Activated CD8-positive, alpha-beta memory T cell treated with anti-CD3 and anti-CD28 coated beads, Interleukin-2, amount 50 U/mL, for 48 hours (primary cell): Measurements from ENCODE around the gene SEMA4A.
A peak's percentile ranks its signal among the peaks of the same experiment; 100 is the strongest.

Experiments
- DNase-seq: peaks from one replicate; pipeline ENCODE4 v3.0.0-alpha.2; 2020

SEMA4A gene

GRCh38 chr1:156136970-156137483, 16.4 kb upstream of the SEMA4A start:
- DNase-seq = no peak

DNA sequence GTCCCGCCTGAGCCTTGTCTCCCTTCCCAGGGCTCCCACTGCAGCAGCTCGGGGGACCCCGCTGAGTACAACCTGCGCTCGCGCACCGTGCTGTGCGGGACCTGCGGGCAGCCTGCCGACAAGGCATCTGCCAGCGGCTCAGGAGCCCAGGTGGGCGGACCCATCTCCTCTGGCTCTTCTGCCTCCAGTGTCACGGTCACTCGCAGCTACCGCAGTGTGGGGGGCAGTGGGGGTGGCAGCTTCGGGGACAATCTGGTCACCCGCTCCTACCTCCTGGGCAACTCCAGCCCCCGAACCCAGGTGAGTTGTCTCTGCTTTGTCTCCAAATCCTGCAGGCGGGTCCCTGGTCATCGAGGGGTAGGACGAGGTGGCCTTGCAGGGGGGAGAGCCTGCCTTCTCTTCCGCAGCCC, 14.9 kb upstream of the SEMA4A start:
- no peak for DNase-seq

DNA sequence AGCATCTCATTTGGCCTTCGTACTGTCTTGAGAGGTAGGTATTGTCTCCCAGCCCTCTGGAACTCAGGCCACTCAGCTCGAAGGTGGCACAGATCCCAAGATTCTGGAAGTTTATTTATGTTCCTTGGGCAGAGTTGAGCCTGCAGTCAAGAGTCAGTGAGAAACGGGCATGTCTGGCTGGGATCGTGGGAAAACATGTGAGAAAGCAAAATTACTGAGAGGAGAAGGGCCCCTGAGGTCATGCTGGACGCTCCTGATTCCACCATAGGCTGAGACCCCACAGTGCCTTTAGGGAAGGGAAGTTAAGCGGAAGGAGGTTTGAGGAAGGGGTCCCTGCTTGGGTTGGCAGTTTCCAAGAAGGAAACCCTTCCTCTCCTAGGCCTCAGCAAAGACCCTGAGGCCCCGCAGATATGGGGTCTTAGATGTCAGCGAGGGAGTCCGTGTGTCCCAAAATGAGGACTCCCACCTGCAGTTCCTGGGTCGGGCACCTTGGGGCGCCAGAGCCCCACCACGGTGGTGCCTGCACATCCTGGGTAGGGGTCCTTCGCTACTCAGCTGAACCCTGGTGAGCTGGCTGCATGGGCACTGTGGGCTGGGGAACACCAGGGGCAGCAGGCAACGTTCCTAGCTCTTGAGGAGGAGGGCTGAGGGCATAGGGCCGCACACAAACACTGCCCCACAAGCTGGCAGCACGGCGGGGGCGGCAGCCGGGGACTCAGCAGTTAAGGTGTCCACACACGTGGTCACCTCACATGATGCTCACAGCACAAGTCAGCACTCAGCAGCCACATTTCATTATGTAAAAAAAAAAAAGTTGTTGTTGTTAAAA, 12.3 kb upstream of the SEMA4A start:
- peak; percentile 79 for DNase-seq

- DNase-seq = no peak
Observed at GRCh38 chr1:156143765-156144489, 9.5 kb upstream of the SEMA4A start.

- DNase-seq = no peak
Observed at GRCh38 chr1:156144742-156145141, 8.6 kb upstream of the SEMA4A start.

DNA sequence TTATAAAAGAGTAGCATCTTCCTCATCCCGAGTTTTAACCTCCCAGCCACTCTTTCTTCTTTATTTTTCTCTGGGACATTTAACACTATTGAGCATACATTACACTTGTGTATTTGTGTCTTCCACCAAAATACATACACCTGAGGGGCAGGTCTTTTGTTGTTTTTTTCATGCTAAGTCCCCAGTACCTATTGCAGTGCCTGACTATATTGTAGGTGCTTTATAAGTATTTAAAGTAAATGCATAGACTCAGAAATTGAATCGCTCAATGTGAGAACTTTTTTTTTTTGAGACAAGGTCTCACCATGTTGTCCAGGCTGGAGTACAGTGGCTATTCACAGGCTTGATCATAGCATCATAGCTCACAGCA, 7.8 kb upstream of the SEMA4A start:
- no peak for DNase-seq

GRCh38 chr1:156146020-156146768, 7.2 kb upstream of the SEMA4A start:
- no peak for DNase-seq

DNA sequence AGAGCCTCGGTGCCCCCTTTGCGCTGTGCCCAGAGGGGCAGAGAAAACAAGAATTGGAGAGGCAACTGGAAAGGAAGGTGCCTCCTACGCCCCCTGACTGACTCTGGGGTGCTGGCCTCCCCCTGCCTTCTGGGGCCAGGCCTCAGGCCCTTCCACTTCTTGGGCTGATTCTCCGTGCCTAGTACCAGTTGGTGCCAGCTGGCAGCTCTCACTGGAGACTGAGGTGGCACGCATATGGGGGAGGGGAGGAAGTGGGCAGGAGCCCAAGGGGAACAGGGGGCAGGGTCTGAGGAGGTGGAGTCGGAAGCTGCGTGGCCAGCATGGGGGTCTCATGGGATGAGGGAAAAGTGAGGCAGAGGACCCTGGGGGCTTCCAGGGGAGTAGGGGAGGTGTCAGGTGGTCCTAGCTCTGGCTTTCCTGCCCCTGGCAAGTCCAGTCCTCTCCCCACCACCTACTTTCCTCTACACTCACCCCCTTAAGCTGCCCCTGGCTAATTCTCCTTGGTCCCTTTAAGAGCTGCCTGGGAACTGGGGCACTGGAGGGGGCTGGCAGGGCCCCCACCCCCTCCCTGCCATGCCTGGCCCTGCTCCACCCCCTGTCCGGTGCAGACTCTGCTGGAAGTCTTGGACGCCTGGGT, 6.5 kb upstream of the SEMA4A start:
- no peak for DNase-seq

DNA sequence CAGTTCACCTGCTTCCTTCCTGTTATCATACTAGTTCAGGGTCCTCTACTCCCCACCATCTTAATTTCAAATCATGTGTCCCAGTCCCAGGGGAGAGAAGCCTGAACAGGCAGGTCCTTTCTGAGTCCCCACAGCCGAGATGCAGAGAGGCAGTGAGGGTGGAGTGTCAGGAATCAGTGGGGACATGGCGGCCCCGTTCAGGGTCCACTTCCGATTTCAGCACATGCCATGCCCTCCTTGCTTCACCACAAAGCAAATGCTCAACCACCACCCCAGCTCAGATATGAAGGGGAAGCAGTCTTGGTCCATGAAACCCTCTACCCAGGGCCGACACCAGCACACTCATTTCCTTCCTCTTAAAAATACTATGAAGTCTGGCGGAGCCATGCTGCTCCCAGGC, 5.2 kb upstream of the SEMA4A start:
- no peak for DNase-seq

- DNase-seq = no peak
Observed at GRCh38 chr1:156149374-156150332, 3.7 kb upstream of the SEMA4A start.

DNA sequence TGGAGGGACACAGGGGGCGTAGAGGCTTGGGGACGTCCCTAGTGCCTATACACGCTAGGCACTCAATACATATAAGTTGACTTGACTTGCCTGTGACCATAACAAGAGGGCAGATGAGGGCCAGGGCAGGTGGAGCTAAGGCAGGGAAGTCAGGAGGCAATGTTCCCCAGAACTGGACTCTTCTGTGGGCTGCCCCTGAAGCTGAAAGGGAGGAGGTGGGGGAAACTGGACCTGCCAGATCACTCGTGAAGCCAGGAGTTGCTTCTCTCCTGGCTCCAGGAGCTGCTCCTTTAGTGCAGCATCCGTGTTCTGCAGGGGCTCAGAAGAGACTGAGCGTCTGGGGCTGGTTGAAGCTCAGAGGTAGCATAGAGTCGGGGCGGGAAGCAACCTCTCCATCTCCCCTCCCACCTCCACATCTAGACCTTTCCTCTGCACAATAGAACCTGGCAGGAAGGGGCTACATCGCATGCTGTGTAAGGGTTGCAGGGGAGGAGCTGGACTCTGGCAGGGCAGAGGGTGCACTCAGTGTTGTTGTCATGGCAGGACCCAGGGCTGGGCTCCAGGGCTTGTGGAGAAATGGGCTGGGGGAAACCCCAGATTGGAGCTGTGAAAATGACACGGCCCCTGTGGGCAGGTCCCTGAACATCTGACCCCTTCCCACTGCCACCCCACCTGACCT, 2.9 kb upstream of the SEMA4A start:
- no peak for DNase-seq

DNA sequence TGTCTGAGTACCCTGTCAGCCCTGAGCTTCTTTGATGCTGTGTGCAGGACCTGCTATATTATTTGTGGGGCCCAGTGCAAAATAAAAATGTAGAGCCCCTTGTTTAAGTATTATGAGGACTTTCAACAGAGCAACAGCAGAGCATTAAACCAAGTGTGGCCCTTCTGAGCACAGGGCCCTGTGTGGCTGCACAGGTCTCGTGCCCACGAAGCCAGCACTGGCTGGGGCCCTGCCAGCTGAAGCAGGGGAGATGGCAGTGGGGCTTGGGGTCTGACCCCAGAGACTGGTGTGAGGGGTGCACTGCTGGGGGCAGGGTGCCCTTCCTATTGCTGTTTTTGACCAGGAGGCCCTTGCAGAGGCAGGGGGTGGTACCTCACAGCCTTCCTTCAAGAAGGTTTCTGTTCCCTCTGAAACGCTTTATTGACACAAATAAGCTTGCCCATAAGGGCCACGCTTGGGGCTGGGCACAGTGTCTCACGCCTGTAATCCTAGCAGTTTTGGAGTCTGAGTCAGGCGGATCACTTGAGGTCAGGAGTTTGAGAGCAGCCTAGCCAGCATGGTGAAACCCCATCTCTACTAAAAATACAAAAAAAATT, 2.2 kb upstream of the SEMA4A start:
- no peak for DNase-seq

DNA sequence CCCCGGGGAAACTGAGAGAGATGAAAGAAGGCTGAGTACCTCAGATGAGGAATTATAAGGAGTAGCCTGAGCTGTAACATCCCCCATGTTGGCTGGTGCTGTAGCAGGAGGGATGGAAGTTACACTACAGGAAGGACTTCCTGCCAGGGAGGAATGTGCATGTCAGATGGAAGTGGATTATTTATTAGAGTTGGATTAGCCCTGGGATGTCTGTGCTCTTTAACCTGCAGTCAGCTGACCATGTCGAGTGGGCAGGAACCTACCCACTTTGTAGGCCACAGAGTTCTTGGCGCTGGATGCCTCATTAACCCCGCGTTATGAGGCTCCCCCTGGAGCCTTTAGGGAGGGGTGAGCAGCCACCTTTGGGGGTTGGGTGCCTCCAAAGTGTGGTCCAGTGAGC, 757 bp upstream of the SEMA4A start:
- no peak for DNase-seq

DNA sequence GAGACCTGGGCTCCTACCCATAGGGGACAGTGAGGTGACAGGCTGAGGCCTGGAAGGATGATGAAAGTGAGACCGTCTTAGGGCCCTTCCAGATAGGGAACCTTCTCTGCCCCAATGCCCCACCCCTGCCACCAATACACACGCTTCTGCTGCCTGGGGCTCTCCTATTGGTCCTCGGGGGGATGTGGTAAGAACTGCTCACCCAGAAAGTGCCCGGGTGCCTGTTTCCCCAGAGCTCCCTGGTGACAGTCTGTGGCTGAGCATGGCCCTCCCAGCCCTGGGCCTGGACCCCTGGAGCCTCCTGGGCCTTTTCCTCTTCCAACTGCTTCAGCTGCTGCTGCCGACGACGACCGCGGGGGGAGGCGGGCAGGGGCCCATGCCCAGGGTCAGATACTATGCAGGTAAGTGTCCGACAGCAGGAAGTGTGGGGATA, 948 bp downstream of the SEMA4A start:
- peak; percentile 82 for DNase-seq

DNA sequence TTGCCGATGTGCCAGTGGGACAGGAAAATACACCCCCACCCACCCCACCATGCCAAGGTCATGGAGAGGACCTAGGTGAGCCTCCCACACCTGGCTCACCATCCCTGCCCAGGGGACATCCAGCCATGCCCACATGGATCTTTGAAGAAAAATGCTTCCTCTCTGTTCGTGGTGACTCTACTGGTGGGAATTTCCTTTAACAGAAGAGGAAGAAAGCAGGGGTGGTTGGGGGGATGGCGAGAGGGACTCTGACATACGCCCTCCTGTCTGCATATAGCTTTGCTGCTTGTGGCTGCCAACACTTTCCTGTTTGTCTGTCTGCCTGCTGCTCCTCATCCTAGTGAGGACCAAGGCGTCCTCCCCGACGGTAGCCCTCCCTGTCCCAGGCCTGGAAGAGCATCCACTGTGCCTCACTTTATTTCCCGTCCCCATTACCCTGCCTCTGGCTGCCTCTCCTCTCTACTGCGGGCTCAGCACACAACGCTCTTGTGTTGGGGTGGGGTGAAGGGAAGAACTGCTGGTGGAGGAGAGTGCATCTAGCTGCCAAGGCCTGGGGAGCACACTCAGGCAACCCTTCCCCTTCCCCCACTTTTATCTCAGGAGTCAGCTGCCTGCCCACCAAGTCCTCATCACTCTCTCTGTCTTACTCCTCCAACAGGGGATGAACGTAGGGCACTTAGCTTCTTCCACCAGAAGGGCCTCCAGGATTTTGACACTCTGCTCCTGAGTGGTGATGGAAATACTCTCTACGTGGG, 2.5 kb downstream of the SEMA4A start:
- DNase-seq = no peak

- DNase-seq = no peak
Observed at GRCh38 chr1:156157506-156157905, 4.1 kb downstream of the SEMA4A start.

DNA sequence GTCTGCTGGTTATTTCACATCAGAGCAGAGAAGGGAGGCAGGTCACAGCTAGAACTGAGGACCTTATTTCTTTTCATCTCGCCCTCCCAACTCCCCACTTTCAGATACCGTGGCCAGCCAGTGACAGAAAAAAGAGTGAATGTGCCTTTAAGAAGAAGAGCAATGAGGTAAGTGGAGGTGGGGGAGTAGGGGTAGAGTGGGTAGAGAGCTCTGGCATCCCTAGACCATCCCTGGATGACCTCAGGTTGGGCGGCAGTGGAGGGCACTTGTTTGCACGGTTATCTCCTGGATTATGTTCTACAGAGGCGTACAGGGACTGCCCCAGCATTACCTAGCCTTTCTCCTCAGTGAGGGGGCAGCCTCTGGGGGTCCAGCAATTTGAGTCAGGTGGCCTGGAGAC, 4.6 kb downstream of the SEMA4A start:
- no peak for DNase-seq

DNA sequence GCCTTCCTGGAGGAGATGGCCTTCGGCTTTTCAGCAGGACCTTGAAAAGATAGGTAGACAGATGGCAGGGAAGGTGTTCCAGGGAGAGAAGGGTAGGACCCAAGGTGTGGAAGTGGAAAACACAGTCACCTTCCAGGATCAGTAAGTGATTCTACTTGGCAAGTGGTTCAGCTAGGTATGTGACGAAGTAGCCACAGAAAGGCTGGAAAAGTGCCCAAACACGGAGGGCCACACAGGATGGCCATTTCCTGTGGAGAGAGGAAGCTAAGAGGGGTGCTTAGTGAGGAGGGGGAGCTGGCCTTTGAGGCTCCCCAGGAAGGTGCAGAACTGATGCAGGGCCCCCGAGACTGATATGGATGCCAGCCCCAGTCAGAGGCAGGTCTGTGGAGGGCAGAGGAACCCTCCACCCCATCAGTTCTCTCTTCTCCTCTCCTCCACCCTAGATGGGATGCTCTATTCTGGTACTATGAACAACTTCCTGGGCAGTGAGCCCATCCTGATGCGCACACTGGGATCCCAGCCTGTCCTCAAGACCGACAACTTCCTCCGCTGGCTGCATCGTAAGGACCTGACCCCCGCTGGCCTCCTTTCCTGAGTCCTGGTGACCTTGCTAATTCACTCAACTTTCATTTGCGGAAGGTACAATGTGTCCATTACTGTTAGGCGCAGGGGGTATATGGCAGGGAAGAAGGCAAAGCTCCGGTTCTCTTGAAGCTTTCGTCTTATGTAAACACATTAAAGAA, 6.8 kb downstream of the SEMA4A start:
- no peak for DNase-seq

- peak; percentile 89 for DNase-seq
Observed at GRCh38 chr1:156160743-156161171, 7.4 kb downstream of the SEMA4A start.
